Mammary epithelial cell (primary cell): Measurements from ENCODE around the gene RPS6KA3.

Experiments
- CTCF ChIP-seq, 2 donors: IDR thresholded peaks in 1 of 2; conservative IDR thresholded peaks in 1 of 2; 2 replicates each; pipeline ENCODE4 v1.5.1; 2011 to 2012; ENCODE audit warnings: inconsistent platforms in 2 of 2, low read length in 2 of 2, mild to moderate bottlenecking in 2 of 2, control low read depth in 1 of 2, low read depth in 1 of 2; ENCODE audit not compliant: insufficient read depth in 1 of 2; ENCODE audit errors: extremely low read depth in 1 of 2
- EZH2 ChIP-seq: IDR thresholded peaks from 2 replicates; pipeline ENCODE4 v1.6.1; 2012; ENCODE audit warnings: low read length, inconsistent platforms, borderline replicate concordance

GRCh38 chrX:20173856-20174255 lies 92.9 kb downstream of the RPS6KA3 start:
- TF ChIP-seq CTCF (conservative IDR thresholded peaks at IDR 0.05 in 1 of 2, IDR thresholded peaks at IDR 0.05 in 1 of 2; ENCODE audit: extremely low read depth in 1 of 2, insufficient read depth in 1 of 2, low read depth in 1 of 2, low read length in 2 of 2) (no peak), EZH2 (no peak)
